Measurements from ENCODE around the gene RMI2.

The RMI2 gene

DNA sequence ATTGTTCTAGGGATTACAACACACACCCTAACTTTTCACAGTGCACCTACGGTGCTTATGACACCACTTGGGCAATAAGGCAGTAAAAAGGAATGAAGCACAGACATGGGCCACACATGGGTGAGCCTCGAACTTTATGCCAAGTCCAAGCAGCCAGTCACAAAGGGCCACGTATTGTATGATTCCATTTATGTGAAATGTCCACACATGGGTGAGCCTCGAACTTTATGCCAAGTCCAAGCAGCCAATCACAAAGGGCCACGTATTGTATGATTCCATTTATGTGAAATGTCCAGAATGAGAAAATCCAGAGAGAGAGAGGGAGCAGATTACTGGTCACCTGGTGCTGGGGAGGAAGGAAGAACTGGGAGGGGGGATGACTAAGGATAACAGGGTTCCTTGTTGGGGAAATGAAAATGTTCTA, 22.2 kb downstream of the RMI2 start:
- TF ChIP-seq, protein P1, sequence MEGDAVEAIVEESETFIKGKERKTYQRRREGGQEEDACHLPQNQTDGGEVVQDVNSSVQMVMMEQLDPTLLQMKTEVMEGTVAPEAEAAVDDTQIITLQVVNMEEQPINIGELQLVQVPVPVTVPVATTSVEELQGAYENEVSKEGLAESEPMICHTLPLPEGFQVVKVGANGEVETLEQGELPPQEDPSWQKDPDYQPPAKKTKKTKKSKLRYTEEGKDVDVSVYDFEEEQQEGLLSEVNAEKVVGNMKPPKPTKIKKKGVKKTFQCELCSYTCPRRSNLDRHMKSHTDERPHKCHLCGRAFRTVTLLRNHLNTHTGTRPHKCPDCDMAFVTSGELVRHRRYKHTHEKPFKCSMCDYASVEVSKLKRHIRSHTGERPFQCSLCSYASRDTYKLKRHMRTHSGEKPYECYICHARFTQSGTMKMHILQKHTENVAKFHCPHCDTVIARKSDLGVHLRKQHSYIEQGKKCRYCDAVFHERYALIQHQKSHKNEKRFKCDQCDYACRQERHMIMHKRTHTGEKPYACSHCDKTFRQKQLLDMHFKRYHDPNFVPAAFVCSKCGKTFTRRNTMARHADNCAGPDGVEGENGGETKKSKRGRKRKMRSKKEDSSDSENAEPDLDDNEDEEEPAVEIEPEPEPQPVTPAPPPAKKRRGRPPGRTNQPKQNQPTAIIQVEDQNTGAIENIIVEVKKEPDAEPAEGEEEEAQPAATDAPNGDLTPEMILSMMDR (IDR thresholded peaks at IDR 0.05), result no peak

DNA sequence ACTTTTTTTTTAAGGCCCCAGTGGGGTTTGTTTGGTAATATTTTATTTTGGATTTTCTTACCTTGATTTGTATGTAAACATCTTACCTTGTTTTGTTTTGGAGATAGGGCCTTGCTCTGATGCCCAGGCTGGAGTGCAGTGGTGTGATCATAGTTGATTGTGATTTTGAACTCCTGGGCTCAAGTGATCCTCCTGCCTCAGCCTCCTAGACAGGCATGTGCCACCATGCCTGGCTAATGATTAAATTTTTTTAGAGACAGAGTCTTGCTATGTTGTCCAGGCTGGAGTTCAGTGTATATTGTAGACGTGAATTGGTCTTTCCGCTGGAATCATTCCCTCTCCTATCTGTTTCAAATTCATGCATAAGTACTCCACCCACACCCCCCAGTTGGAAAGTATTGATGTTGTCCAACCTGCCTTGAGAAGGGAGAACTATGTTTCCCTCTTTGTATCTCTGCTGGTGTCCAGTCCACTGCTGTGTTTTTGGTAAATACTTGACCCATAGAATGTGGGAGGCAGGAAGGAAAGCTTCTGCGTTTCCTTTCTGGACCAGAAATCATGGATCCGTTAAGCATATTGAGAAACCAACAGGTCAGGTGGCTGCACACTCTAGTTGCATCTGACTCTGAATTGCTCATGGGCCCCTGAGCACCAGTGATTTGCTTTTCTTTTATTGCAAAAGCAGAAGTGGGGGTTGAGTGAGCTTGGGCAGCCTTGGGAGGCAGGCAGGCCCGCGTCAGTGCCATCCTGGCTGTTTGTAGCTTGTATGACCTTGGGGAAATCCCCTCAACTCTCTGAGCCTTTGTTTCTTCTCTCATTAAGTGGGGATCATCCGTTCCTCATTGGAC, 25.0 kb downstream of the RMI2 start:
- TF ChIP-seq, protein P1 (IDR thresholded peaks at IDR 0.05), result no peak

DNA sequence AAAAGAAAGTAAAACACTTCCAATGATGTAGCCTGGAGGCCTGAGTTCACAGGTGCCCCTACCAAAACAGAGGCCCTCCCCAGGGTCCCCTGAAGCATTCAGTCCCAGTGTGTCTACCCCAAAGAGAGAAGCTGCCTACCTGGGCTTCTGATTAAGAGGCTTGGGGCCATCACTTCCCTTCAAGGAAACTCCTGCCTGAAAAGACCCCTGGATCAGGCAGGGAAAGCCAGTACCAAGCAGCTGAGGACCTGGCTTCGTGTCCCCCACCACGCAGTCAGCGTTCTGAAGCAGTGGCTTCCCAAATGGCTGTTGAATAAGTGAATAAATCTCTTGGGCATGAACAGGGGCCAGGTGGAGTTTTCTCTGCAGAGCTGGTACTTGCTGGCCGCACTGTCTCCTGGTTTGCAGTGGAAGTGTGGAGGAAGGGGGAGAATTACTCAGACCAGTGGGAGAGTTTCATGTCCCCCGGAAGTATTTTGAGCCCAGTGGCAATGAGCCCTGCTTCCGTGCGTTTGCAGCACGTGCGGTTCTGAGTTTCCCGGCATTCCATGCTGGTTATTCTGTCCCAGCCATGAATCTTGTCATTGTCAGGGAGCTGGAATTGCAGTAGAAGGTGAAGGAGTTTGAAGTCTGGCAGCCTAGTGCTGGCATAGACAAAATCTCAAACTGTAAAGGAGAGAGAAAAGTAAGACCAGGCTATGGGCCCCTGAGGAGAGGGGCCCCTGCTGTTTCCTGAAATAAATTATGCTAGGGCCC, 27.0 kb downstream of the RMI2 start:
- TF ChIP-seq, protein P1 (IDR thresholded peaks at IDR 0.05), result no peak

DNA sequence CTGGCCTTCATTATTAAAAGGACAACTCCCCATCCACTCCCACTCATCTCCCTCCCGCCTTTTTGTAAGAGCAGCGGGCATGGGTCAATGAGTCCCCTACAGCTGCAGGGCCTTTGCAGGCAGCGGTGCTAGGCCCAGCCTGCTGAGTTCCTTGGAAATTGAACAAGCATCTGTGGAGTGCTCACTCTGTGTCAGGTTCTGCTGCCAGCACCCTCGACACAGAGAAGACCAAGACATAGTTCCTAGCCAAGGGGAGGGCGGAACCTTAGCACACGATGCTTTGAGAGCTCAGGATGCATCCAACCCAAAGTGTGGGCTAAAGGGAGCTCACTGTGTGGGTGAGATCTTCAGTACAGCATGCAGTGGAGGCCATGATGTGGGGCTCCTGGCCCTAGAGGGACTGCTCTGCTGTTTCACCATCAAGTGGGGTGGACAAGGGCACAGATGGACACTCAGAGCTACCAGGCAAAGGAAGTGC, 27.6 kb downstream of the RMI2 start:
- TF ChIP-seq, protein P1 (IDR thresholded peaks at IDR 0.05), result no peak

DNA sequence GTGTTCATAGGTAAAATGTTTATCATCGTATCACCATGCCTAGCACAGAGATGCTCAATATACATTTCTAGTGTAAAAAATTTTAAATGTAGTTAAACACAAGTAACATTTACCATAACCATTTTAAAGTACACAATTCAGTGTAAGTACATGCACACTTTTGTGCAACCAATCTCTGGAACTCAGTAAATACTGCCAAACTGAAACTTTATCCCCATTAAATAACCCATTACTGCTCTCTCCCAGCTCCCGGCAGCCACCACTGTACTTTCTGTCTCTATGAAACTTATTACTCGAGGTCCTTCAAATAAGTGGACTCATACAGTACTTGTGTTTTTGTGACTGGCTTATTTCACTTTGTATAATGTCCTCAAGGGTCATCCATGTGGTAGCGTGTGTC, 29.0 kb downstream of the RMI2 start:
- TF ChIP-seq, protein P1 (IDR thresholded peaks at IDR 0.05), result no peak

DNA sequence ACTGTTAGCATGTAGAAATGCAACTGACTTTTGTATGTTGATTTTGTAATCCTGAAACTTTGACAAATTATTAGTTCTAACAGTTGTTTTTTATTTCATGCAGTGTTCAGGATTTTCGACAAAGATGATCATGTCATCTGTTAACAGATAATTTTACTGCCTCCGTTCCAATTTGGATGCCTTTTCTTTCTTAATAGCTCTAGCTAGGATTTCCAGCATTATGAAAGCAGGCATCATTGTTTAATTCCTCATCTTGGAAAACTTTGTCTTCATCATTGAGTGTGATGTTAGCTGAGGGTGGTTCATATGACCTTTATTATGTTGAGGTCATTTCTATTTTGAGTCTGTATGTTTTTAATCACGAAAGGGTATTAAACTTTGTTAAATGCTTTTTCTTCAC, 31.9 kb downstream of the RMI2 start:
- TF ChIP-seq, protein P1 (IDR thresholded peaks at IDR 0.05), result no peak

DNA sequence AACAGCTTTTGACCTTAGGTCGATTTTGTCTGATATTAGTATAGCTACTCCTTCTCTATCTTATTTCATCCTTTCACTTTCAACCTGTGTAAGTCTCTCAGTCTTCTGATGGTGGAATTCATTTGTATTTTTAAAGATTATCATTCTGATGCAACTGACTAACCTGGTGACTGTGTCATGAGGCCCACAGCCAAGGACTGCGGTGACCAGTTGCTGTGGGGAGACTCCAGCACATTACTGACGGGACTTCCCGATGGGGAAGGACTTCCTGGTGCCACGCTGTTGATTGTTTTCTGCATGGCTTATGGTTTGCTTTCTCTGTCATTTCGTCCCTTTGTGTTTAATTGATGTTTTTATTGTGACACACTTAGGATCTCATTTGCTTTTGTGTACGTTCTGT, 34.2 kb downstream of the RMI2 start:
- TF ChIP-seq, protein P1 (IDR thresholded peaks at IDR 0.05), result no peak

All from LNCAP (cell line).